OCI-LY7 (cell line): ENCODE results near the gene SLC25A1.

Experiments used
- CTCF ChIP-seq: fragments of 200-600 bp; sonication (generic); conservative IDR thresholded peaks from 2 replicates; pipeline ENCODE4 v1.5.1; 2014; ENCODE audit warnings: mild to moderate bottlenecking, antibody characterized with exemption, low read length, moderate library complexity, mixed read lengths
- EZH2phosphoT487 ChIP-seq: fragments of 200-600 bp; sonication (generic); IDR thresholded peaks from 2 replicates; pipeline ENCODE4 v1.6.1; 2018; ENCODE audit warnings: low read depth, borderline replicate concordance, mild to moderate bottlenecking, mixed run types, antibody characterized with exemption, low read length, moderate library complexity, mixed read lengths

GRCh38 chr22:19132693-19133400 is 45.7 kb downstream of the SLC25A1 start:
- no peak for TF ChIP-seq CTCF
- TF ChIP-seq EZH2phosphoT487: no peak
